ENCODE measurements around the gene SYNE2.
"Not testable (repeated sequence)": the region's sequence is repeated elsewhere in the genome, so short reads cannot be mapped to it uniquely, and the experiment has no call there.

Gene SYNE2

GRCh38 chr14:64038841-64039542 is 186.2 kb downstream of the SYNE2 start:
- no peaks in the 10 kb centered on the region for H3K36me3 ChIP-seq (ENCODE audit: insufficient read depth)
- no peak overlapping the region for H3K27ac ChIP-seq
- TF ChIP-seq CTCF (conservative IDR thresholded peaks at IDR 0.05; ENCODE audit: low read depth, low read length), result no peak
- no peak overlapping the region for H2AFZ ChIP-seq (ENCODE audit: low read depth)
- H3K4me1 ChIP-seq (ENCODE audit: low read depth, poor library complexity, severe bottlenecking), result no peaks in the 10 kb centered on the region
- H3K27me3 ChIP-seq (ENCODE audit: insufficient read depth, low read depth), result no peaks in the 10 kb centered on the region
- H4K20me1 ChIP-seq (ENCODE audit: insufficient read depth), result no peaks in the 10 kb centered on the region
- no peak overlapping the region for H3K9ac ChIP-seq
- no peak overlapping the region for H3K4me3 ChIP-seq (IDR thresholded peaks at IDR 0.05; ENCODE audit: insufficient read depth, low read depth, low read length)
- H3K79me2 ChIP-seq (ENCODE audit: insufficient read depth, low read depth), result no peaks in the 10 kb centered on the region
- H3K4me2 ChIP-seq, result no peak overlapping the region

- no peaks in the 10 kb centered on the region for H3K79me2 ChIP-seq (ENCODE audit: insufficient read depth, low read depth)
- no peak overlapping the region for H2AFZ ChIP-seq (ENCODE audit: low read depth)
- no peaks in the 10 kb centered on the region for H4K20me1 ChIP-seq (ENCODE audit: insufficient read depth)
- no peaks in the 10 kb centered on the region for H3K27me3 ChIP-seq (ENCODE audit: insufficient read depth, low read depth)
- H3K4me2 ChIP-seq, result no peak overlapping the region
- H3K4me3 ChIP-seq (IDR thresholded peaks at IDR 0.05; ENCODE audit: insufficient read depth, low read depth, low read length), result no peak overlapping the region
- H3K36me3 ChIP-seq (ENCODE audit: insufficient read depth), result no peaks in the 10 kb centered on the region
- no peak overlapping the region for H3K9ac ChIP-seq
- no peaks in the 10 kb centered on the region for H3K4me1 ChIP-seq (ENCODE audit: low read depth, poor library complexity, severe bottlenecking)
- H3K27ac ChIP-seq, result no peak overlapping the region
- TF ChIP-seq CTCF (conservative IDR thresholded peaks at IDR 0.05; ENCODE audit: low read depth, low read length), result no peak
Measured at GRCh38 chr14:64040044-64040443, 187.2 kb downstream of the SYNE2 start.

- not testable (repeated sequence) for H2AFZ ChIP-seq (ENCODE audit: low read depth); H3K4me1 ChIP-seq (ENCODE audit: low read depth, poor library complexity, severe bottlenecking); H3K27me3 ChIP-seq (ENCODE audit: insufficient read depth, low read depth); H3K36me3 ChIP-seq (ENCODE audit: insufficient read depth); H3K27ac ChIP-seq; H3K4me3 ChIP-seq (IDR thresholded peaks at IDR 0.05; ENCODE audit: insufficient read depth, low read depth, low read length); H4K20me1 ChIP-seq (ENCODE audit: insufficient read depth); H3K4me2 ChIP-seq; H3K79me2 ChIP-seq (ENCODE audit: insufficient read depth, low read depth); H3K9ac ChIP-seq
Measured at GRCh38 chr14:64043296-64043695, 190.5 kb downstream of the SYNE2 start.

- H3K79me2 ChIP-seq (ENCODE audit: insufficient read depth, low read depth), result no peaks in the 10 kb centered on the region
Measured at GRCh38 chr14:64045091-64045490, 192.3 kb downstream of the SYNE2 start.

More at GRCh38 chr14:64045091-64045490, 192.3 kb downstream of the SYNE2 start:
- H3K4me1 ChIP-seq (ENCODE audit: low read depth, poor library complexity, severe bottlenecking), result no peaks in the 10 kb centered on the region
- no peak overlapping the region for H3K9ac ChIP-seq
- H4K20me1 ChIP-seq (ENCODE audit: insufficient read depth), result no peaks in the 10 kb centered on the region
- H2AFZ ChIP-seq (ENCODE audit: low read depth), result no peak overlapping the region
- H3K27ac ChIP-seq, result no peak overlapping the region
- no peaks in the 10 kb centered on the region for H3K36me3 ChIP-seq (ENCODE audit: insufficient read depth)
- no peak overlapping the region for H3K4me3 ChIP-seq (IDR thresholded peaks at IDR 0.05; ENCODE audit: insufficient read depth, low read depth, low read length)
- H3K4me2 ChIP-seq, result no peak overlapping the region
- no peaks in the 10 kb centered on the region for H3K27me3 ChIP-seq (ENCODE audit: insufficient read depth, low read depth)
- no peak for TF ChIP-seq CTCF (conservative IDR thresholded peaks at IDR 0.05; ENCODE audit: low read depth, low read length)

Measured in KMS-11 (cell line).